IPS-18c (cell line): ENCODE measurements around the gene BEND3.
"Not testable (repeated sequence)": the region's sequence is repeated elsewhere in the genome, so short reads cannot be mapped to it uniquely, and the experiment has no call there.

Source experiments
- H3K4me3 ChIP-seq: 2 replicates; pipeline ENCODE4 v1.7.0; 2013; ENCODE audit warnings: low read depth, mild to moderate bottlenecking, low read length, moderate library complexity; ENCODE audit not compliant: insufficient read depth
- H3K9me3 ChIP-seq: one replicate; pipeline ENCODE4 v1.6.1; 2013; ENCODE audit warnings: mild to moderate bottlenecking, low read length, moderate library complexity; ENCODE audit not compliant: control insufficient read depth, insufficient read depth

BEND3 gene

DNA sequence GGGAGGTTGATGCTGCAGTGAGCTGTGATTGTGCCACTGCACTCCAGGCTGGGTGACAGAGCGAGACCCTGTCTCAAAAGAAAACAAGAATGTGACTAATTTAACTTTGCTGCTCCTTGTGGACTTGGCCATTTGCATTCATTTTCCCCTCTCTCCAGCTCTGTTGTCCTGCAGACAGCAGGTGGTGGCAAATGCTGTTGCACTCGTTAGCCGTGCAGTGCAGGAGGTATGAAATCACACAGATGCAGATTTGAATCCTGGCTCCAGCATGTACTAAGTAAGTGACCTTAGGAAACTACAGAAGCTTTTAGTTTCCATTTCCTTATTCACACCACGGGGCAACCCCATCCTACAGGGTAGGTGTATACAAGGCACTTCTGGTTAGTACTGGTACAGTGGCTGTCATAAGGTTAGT is 9.6 kb upstream of the BEND3 start:
- Histone ChIP-seq H3K4me3 (no peak overlapping the region), H3K9me3 (no peaks in the 10 kb centered on the region)

DNA sequence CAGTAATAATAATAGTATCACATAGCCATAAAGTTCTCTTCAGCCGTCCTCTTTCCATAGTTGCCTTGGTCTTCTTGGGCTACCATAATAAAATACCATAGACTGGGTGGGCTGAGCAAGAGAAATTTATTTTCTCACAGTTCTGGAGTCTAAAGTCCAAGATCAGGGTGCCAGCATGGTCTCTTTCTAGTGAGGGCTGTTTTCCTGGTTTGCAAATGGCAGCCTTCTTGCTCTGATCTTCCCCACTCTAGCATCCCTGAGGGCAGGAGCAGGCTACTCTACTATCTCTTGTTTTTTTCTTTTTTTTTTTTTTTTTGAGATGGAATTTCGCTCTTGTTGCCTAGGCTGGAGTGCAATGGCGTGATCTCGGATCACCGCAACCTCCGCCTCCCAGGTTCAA is 8.2 kb upstream of the BEND3 start:
- Histone ChIP-seq H3K4me3 (no peak overlapping the region), H3K9me3 (no peaks in the 10 kb centered on the region)

DNA sequence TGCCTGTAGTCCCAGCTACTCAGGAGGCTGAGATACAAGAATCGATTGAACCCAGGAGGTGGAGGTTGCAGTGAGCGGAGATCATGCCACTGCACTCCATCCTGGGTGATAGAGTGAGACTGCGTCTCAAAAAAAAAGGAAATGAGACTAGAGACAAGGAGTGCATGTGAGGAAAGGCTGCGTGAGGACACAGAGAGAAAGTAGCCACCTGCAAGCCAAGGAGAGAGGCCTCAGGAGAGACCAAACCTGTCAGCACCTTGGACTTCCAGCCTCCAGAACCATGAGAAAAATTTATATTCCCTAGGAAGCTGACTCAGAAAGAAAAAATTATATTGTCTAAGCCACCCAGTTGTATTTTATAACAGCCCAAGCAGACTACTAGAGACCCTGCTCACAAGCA is 7.4 kb upstream of the BEND3 start:
- H3K4me3 ChIP-seq, result no peak overlapping the region
- H3K9me3 ChIP-seq, result no peaks in the 10 kb centered on the region

DNA sequence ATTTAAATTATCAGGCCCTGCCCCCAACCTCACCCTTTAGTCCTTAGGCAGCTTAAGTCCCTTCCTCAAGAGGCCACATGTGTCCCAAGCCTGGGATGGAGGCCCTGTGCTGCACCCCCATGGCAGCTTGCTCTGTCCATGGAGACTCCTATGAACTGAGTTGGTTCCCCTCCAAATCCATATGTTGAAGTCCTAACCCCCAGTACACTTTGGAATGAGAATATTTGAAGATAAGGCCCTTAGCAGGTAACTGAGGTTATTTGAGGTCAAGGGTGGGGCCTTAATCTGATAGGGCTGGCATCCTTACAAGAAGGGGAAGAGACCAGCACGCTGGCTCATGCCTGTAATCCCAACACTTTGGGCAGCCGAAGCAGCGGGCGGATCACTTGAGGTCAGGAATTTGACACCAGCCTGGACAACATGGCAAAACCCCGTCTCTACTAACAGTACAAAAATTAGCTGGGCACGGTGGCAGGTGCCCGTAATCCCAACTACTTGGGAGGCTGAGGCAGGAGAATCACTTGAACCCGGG is 6.7 kb upstream of the BEND3 start:
- H3K9me3 ChIP-seq, result no peaks in the 10 kb centered on the region
- H3K4me3 ChIP-seq, result no peak overlapping the region

DNA sequence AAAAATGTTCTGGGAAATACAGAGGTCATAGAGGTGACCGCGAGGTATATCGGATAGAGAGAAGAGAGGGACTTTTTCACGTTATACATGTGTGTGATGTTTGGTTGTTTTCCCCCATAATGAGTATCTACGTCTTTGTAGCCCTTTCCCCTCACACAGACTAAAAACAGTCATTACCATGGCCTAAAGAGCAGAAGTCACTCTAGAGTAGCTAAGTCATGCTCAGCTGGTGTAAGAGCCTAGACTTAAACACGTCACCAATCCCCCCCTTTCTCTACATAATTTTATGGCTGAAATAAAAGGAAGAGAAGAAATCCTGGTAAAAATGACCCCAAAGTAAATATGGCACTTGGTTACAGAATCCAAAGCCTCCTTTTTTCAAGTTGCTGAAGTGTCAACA is 6.0 kb upstream of the BEND3 start:
- H3K9me3 ChIP-seq, result no peaks in the 10 kb centered on the region
- no peak overlapping the region for H3K4me3 ChIP-seq

DNA sequence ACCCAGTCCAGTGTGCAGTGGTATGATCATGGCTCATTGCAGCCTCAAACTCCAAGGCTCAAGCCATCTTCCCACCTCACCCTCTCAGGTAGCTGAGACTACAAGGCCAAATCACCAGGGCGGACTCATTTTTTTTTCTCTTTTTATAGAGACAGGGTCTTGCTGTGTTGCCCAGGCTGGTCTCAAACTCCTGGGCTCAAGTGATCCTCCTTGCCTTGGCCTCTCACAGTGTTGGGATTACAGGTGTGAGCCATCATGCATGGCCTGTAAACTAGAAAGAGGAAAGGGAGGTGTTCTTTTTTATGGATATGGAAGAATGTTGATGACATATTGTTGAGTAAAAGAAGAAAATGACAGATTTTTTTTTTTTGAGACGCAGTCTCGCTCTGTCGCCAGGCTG is 5.1 kb upstream of the BEND3 start:
- Histone ChIP-seq H3K9me3 (no peaks in the 10 kb centered on the region), H3K4me3 (no peak overlapping the region)

DNA sequence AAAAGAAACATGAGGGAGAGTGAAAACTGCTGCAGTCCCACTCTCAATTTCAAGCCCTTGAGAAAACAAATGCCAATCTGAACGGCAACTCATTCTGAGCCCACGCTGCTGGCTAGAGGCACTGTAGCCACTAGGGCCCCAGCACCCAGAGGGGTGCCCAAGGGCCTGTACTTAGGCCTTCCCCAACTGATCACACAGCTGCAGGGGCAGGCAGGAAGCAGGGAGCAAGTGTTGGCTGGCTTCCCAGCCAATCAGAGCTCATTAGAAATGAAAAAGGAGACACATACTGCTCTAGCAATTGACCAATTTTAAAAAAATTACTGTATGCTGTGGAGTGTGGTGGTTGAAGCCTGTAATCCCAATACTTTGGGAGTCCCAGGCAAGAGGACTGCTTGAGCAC is 3.7 kb upstream of the BEND3 start:
- Histone ChIP-seq H3K4me3 (no peak overlapping the region), H3K9me3 (no peaks in the 10 kb centered on the region)

DNA sequence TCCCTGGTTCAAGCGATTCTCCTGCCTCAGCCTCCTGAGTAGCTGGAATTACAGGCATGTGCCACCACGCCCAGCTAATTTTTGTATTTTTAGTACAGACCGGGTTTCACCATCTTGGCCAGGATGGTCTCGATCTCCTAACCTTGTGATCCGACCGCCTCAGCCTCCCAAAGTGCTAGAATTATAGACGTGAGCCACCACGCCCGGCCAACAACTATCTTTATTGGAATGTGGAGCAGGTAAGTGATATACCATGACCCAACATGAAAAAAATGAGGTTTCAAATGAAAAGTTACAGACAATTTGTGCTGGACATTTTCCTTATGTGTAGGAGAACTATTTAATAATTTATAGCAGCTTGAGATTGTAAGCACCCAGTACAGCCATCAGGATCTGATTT is 3.2 kb upstream of the BEND3 start:
- not testable (repeated sequence) for H3K4me3 ChIP-seq, H3K9me3 ChIP-seq

DNA sequence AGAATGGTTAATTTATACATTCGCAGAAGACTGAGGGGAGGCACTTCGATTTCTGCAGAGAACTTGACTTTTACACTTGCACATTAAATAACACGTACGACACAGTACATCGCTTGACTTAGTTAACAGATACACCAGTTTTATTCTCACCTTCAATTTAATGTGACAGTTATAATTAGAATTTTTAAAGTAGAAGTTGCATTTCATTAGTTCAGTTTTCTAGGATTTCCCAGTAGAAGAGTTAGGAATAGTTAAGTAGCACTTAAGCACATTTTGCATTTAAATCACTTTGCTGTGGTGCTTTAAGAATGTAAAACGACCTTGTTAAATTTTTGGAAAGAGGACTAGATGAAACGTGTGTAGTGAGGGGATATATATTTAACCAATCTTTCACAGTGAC is 1.6 kb upstream of the BEND3 start:
- no peak overlapping the region for H3K4me3 ChIP-seq

DNA sequence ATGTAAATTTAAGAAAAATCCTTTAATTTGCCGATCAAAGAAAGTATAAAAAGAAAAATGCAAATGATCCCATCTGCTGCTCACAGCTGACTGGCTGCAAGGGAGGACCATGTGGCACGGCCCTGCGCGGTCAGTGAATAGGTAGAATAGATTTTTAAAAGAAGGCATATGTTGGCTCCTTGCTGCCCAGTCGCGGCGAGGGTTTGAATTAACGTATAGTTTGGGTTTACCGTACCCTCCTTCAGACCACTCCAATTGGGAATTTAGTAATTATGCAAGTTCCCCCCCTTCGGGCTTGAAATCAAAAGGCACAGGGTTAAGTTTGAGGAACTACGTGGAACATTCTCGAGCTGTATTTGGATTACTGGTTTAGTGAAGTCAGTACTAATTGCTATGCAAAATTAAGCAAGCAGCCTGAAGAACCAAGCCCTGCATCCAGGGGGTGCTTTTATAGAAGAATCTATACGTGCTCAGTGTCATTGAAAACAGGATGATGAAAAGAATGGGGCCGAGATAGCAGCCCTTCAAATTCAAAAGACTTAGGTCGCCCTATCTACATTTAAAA is 1.1 kb upstream of the BEND3 start:
- Histone ChIP-seq H3K9me3 (no peaks in the 10 kb centered on the region), H3K4me3 (peak overlapping the region; percentile 64; the same call in 1 of the 2 replicates)

More for the DNA sequence above, 1.6 kb upstream of the BEND3 start:
- H3K9me3 ChIP-seq, result no peaks in the 10 kb centered on the region

DNA sequence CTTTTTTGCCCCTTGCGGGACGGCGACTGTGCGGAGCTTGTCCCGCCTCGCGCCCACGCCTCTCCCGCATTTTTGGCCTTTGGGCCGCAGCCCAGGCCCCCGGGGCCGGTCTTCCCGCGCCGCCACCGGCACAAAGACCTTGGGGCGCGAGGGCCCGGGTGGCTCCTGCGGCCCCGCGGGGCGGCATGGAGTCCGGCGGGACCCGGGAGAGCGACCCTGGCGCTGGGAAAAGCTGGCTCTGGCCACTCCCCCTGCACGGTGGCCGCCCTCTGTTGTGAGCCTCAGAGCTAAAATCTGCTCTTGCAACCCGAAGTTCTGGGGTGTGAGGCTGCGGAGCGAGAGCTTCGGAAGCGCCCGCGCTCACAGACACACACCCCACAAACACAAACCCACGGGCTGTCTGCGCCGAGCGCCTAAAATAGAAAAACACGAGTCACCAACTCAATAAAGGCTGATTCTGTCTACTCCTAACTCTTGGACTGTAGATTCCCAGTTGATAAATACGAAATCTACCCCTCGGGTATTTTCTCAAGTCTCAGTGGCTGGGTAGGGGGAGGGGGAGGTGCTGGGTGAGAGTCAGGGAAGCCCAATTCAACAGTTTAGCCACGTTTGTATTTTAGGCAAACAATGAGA is 496 bp upstream of the BEND3 start:
- Histone ChIP-seq H3K9me3 (no peaks in the 10 kb centered on the region), H3K4me3 (peak overlapping the region; percentile 64)

DNA sequence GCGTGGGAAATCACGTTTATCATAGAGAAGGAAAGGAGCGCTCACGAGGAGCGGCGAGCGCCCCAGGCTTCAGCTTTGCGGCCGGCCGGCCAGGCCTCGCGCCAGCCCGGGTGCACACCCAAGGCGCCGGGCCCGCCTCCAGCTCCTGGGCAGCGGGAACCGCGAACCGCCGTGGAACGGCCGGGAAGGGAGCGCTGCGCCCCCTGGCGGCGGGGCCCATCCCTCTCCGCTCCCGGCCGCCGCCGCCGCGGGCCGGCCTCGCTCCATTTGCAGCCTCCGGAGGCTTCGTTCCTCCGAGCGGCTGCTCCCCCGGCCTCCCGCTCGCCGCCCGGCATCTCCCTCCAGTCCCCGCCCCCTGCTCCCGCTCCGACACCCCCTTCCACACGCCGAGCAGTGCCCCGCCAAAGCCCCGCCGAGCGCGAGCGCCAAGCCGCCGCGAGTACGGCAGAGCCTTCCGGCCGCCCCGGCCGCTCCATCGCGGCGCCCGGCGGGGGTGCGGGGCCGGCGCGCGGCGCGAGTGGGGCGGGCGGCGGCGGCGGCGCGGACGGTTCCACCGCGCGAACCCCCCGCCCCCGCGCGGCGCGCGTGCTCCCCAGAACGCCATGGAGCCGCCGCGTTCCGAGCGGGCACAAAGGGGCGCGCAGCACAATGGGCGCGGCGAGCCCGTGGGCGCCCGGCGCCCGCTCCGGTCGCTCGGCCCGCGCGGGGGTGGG is 946 bp downstream of the BEND3 start:
- H3K4me3 ChIP-seq, result peak overlapping the region; percentile 71

DNA sequence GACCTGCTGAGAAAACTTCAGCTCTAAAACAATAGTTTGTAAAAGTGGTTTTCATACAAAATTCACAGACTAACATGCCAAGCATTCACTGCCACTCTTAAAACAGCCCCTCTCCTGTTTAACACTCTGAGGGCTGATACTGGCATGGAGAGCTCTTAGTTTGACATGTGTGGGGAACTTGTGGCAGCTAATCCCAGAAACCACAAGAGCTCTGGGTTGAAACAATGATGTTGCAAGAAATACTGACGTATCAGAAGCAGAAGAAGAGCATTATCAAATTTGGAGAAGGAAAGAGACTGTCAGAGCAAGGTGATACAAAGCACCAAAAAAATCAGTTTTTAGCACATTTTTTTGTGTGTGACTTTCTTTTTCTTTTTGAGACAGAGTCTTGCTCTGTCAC is 5.1 kb downstream of the BEND3 start:
- no peaks in the 10 kb centered on the region for H3K9me3 ChIP-seq
- no peak overlapping the region for H3K4me3 ChIP-seq

More for the DNA sequence above, 946 bp downstream of the BEND3 start:
- no peaks in the 10 kb centered on the region for H3K9me3 ChIP-seq

DNA sequence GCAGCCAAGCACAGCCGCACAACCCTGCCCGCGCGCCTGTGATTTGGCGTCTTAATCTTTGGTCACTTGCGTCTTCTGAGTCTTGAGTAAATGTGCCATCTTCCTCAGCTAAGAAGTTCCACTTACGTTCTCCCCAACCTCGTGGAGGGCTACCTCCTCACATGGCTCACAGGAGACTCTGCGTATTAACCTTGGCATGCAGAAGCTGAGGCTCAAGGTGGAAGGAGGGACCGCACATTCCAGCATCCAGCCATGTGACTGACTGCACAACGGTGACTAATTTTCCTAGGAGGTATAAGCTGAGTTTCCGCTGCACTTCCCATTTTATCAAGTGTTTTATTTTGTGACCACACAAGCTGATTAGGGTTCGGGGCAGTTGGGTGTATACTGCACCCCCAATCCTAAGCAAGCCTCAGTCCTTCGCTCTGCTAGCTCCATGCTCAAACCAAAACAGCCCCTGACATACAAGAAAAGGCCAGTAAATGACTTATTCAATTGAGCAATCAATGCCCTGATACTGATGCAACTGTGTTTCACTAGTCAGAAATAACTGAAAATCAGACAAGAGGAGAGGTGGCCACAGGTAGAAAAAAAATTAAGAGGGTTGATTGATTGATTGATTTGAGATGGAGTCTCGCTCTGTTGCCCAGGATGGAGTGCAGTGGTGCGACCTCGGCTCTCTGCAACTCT is 7.0 kb downstream of the BEND3 start:
- H3K4me3 ChIP-seq, result no peak overlapping the region
- no peaks in the 10 kb centered on the region for H3K9me3 ChIP-seq

DNA sequence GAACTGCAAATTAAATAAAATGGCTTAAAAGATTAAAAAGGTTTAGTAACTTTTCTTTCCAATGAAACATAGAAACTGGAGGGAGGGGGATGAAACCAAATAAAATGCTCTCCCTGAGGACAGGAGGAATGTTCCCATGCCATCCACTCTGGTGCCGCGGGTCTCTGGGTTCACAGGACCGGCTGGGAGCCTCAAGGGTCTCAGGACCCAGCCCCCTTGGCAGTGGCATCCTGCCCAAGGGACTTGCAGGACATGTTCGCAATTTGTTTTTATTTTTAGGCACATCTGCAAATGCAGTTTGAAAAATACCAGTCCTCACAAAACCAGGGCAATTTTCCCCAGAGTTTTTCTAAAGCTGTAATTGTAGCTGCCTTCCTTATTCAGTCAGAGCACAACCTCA is 7.5 kb downstream of the BEND3 start:
- Histone ChIP-seq H3K9me3 (no peaks in the 10 kb centered on the region), H3K4me3 (no peak overlapping the region)

DNA sequence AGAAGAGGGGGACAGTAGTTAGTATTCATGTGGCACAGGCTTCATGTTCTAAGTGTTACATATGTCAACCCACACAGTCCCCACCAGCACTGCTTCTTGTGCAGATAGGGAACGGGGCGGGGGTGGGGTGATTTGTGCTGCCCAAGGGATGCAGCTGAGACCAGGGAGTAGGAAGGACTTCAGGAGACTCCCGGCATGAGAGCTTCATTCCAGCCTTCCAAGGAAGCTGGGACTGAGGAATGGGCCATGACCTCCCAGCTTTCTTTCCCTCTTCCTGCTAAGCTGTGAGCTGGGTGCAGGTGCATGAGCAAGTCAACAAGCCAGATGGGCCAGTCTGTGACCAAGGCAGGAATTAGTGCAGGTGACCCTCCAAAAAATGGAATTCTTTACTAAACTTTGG is 9.2 kb downstream of the BEND3 start:
- Histone ChIP-seq H3K4me3 (no peak overlapping the region), H3K9me3 (no peaks in the 10 kb centered on the region)

DNA sequence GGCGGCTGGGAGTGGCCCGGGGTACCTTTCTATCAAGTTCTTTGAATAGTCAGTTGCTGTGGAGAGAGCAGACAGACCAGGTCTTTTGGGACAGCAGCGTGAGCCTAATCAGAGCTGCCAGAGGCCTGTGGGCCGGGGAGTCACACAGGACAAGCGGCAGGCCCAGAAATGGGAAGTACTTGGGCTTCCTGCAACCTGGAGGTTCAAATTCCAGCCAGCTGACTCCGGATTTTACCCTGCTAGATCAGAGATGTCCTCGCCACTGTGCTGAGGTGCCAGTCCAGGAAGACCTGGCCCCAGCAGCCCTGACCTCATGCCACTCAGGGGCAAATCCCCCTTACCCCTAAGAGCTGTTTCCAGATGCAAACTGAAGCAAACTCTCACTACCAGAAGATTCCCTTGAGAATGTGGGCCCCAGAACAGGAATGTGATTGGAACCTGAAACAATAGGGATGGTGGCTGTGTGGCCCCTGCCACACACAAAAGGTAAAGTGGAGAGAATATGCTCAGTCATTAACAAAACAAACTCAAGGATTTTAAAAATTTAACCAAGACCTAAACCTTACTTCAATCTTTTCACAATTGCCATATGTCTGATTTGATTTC is 9.7 kb downstream of the BEND3 start:
- no peaks in the 10 kb centered on the region for H3K9me3 ChIP-seq
- H3K4me3 ChIP-seq, result no peak overlapping the region
